ENCODE measurements around the gene SORCS2. TPM values are rescaled to one million over a fixed set of nuclear protein-coding genes. Genes with fewer than 3 reads are reported as not detected.
A peak's percentile ranks its signal among the peaks of the same experiment; 100 is the strongest.

Gene SORCS2
- total RNA-seq, 1 donor from 2014 or later, result 1.2 TPM

- ATAC-seq (ENCODE audit: poor library complexity), result peak; percentile 43
- peak; percentile 31 for DNase-seq
- intact Hi-C loops (cut with DNase I), result no loop called here
Observed at GRCh38 chr4:7647600-7648543, 455.5 kb downstream of the SORCS2 start.

GRCh38 chr4:7648544-7649395 lies 456.4 kb downstream of the SORCS2 start:
- no peak for ATAC-seq (ENCODE audit: poor library complexity)

GRCh38 chr4:7649411-7649740 lies 457.0 kb downstream of the SORCS2 start:
- DNase-seq (no peak), ATAC-seq (ENCODE audit: poor library complexity) (no peak)
- intact Hi-C loops (cut with DNase I), result no loop called here

More at GRCh38 chr4:7648544-7649395, 456.4 kb downstream of the SORCS2 start:
- no peak for DNase-seq
- intact Hi-C loops (cut with DNase I), result no loop called here

- peak; percentile 39 for ATAC-seq (ENCODE audit: poor library complexity)
- no peak for DNase-seq
- intact Hi-C loops (cut with DNase I), result no loop called here
Observed at GRCh38 chr4:7649741-7650531, 457.6 kb downstream of the SORCS2 start.

GRCh38 chr4:7650606-7651385 lies 458.5 kb downstream of the SORCS2 start:
- ATAC-seq (ENCODE audit: poor library complexity) (no peak), DNase-seq (no peak)
- intact Hi-C loops (cut with DNase I), result no loop called here

- ATAC-seq (ENCODE audit: poor library complexity) (no peak), DNase-seq (peak; percentile 68)
- intact Hi-C loops (cut with DNase I), result no loop called here
Observed at GRCh38 chr4:7651461-7651921, 459.2 kb downstream of the SORCS2 start.

- ATAC-seq (ENCODE audit: poor library complexity), result no peak
- DNase-seq, result no peak
- intact Hi-C loops (cut with DNase I), result no loop called here
Observed at GRCh38 chr4:7652006-7652405, 459.7 kb downstream of the SORCS2 start.

- DNase-seq (peak; percentile 43), ATAC-seq (ENCODE audit: poor library complexity) (no peak)
- intact Hi-C loops (cut with DNase I), result no loop called here
Observed at GRCh38 chr4:7652451-7652881, 460.1 kb downstream of the SORCS2 start.

- ATAC-seq (ENCODE audit: poor library complexity) (no peak), DNase-seq (peak; percentile 15)
- intact Hi-C loops (cut with DNase I), result no loop called here
Observed at GRCh38 chr4:7652906-7653305, 460.6 kb downstream of the SORCS2 start.

- peak; percentile 46 for DNase-seq
- ATAC-seq (ENCODE audit: poor library complexity), result no peak
- intact Hi-C loops (cut with DNase I), result no loop called here
Observed at GRCh38 chr4:7653510-7654369, 461.4 kb downstream of the SORCS2 start.

GRCh38 chr4:7654550-7655445 lies 462.5 kb downstream of the SORCS2 start:
- peak; percentile 40 for DNase-seq
- ATAC-seq (ENCODE audit: poor library complexity), result no peak
- intact Hi-C loops (cut with DNase I), result no loop called here

GRCh38 chr4:7655511-7656243 lies 463.3 kb downstream of the SORCS2 start:
- ATAC-seq (ENCODE audit: poor library complexity), result no peak
- intact Hi-C loops (cut with DNase I), result no loop called here
- DNase-seq, result peak; percentile 23

- ATAC-seq (ENCODE audit: poor library complexity), result no peak
- intact Hi-C loops (cut with DNase I), result no loop called here
- DNase-seq, result peak; percentile 31
Observed at GRCh38 chr4:7656244-7656800, 464.0 kb downstream of the SORCS2 start.

GRCh38 chr4:7657545-7658297 lies 465.4 kb downstream of the SORCS2 start:
- intact Hi-C loops (cut with DNase I), result no loop called here
- DNase-seq (peak; percentile 1), ATAC-seq (ENCODE audit: poor library complexity) (no peak)

Data from Right ventricle myocardium superior (tissue), 1 donor.